ENCODE data around the gene TRDMT1.

- no peak for TF ChIP-seq CTCF (IDR thresholded peaks at IDR 0.05)
- no peak for TF ChIP-seq POLR2A (IDR thresholded peaks at IDR 0.05)
Measured at GRCh38 chr10:17171141-17171641, 30.3 kb downstream of the TRDMT1 start.

Measured in testis (tissue), 2 donors.